HG02678 (cell line): ENCODE data around the gene BPIFA3.
"Not testable (repeated sequence)": the region's sequence is repeated elsewhere in the genome, so short reads cannot be mapped to it uniquely, and the experiment has no call there.

ENCODE experiments used
- ATAC-seq: cut with Tn5 transposase; IDR thresholded peaks from one replicate; pipeline ENCODE4 v1.9.1; 2021; ENCODE audit warnings: mild to moderate bottlenecking, moderate library complexity; ENCODE audit not compliant: unreplicated experiment

BPIFA3 gene

GRCh38 chr20:33217052-33217451, at the start of gene BPIFA3:
TSS of gene BPIFA3 (plus strand) at chr20:33217352. CDS start at chr20:33217537, 185 bp downstream.
- ATAC-seq, result no peak

- ATAC-seq, result no peak
Measured at GRCh38 chr20:33167859-33168258, 49.3 kb upstream of the BPIFA3 start, which contains the start of gene BPIFA2. TSS of gene BPIFA2 (plus strand) at chr20:33168159. CDS start at chr20:33169146, 987 bp downstream.

- no peak for ATAC-seq
Measured at GRCh38 chr20:33169176-33169794, 47.9 kb upstream of the BPIFA3 start.

- ATAC-seq, result no peak
Measured at GRCh38 chr20:33172781-33173180, 44.4 kb upstream of the BPIFA3 start.

- no peak for ATAC-seq
Measured at GRCh38 chr20:33175123-33175522, 42.0 kb upstream of the BPIFA3 start.

- no peak for ATAC-seq
Measured at GRCh38 chr20:33176101-33176500, 41.1 kb upstream of the BPIFA3 start.

- ATAC-seq, result no peak
Measured at GRCh38 chr20:33177866-33178265, 39.3 kb upstream of the BPIFA3 start.

GRCh38 chr20:33178726-33179125, 38.4 kb upstream of the BPIFA3 start:
- ATAC-seq, result no peak

GRCh38 chr20:33180169-33180568, 37.0 kb upstream of the BPIFA3 start:
- ATAC-seq, result no peak

GRCh38 chr20:33181482-33182093, 35.6 kb upstream of the BPIFA3 start:
- no peak for ATAC-seq

- no peak for ATAC-seq
Measured at GRCh38 chr20:33183312-33183711, 33.8 kb upstream of the BPIFA3 start.

GRCh38 chr20:33185031-33185590, 32.0 kb upstream of the BPIFA3 start:
- not testable (repeated sequence) for ATAC-seq

GRCh38 chr20:33187491-33187890, 29.7 kb upstream of the BPIFA3 start:
- no peak for ATAC-seq

GRCh38 chr20:33188421-33188820, 28.7 kb upstream of the BPIFA3 start:
- ATAC-seq, result no peak

GRCh38 chr20:33191484-33191883, 25.7 kb upstream of the BPIFA3 start:
- no peak for ATAC-seq

- no peak for ATAC-seq
Measured at GRCh38 chr20:33191955-33192354, 25.2 kb upstream of the BPIFA3 start.

GRCh38 chr20:33192912-33193501, 24.1 kb upstream of the BPIFA3 start:
- ATAC-seq, result no peak

GRCh38 chr20:33199026-33199425, 18.1 kb upstream of the BPIFA3 start:
- no peak for ATAC-seq

- ATAC-seq, result no peak
Measured at GRCh38 chr20:33202451-33202850, 14.7 kb upstream of the BPIFA3 start.

- ATAC-seq, result no peak
Measured at GRCh38 chr20:33203444-33203843, 13.7 kb upstream of the BPIFA3 start.

GRCh38 chr20:33209789-33210188, 7.4 kb upstream of the BPIFA3 start:
- no peak for ATAC-seq

GRCh38 chr20:33210371-33210770, 6.8 kb upstream of the BPIFA3 start:
- no peak for ATAC-seq
